Fibroblast of mammary gland (primary cell): ENCODE data around the gene IMPACT.

Source experiments
- DNase-seq: peaks from one replicate; pipeline ENCODE4 v3.0.0-alpha.2; 2010; ENCODE audit warnings: low read depth
- H3K4me3 ChIP-seq: 2 replicates; pipeline ENCODE4 v1.5.1; 2011; ENCODE audit warnings: low read depth, mild to moderate bottlenecking, low read length, moderate library complexity; ENCODE audit not compliant: control insufficient read depth
- CTCF ChIP-seq: conservative IDR thresholded peaks from 2 replicates; pipeline ENCODE4 v1.5.1; 2011; ENCODE audit warnings: low read depth, low read length, inconsistent platforms; ENCODE audit not compliant: control insufficient read depth, insufficient read depth

The IMPACT gene

GRCh38 chr18:24395049-24395795 is 31.2 kb upstream of the IMPACT start:
- DNase-seq = peak; percentile 45
- H3K4me3 ChIP-seq = no peak overlapping the region

GRCh38 chr18:24396082-24396633 is 30.3 kb upstream of the IMPACT start:
- no peak for TF ChIP-seq CTCF
- DNase-seq = peak; percentile 38
- peak overlapping the region; percentile 56 for H3K4me3 ChIP-seq

More at GRCh38 chr18:24395049-24395795, 31.2 kb upstream of the IMPACT start:
- TF ChIP-seq CTCF = no peak

- peak overlapping the region; percentile 56 for H3K4me3 ChIP-seq
- TF ChIP-seq CTCF = no peak
- peak; percentile 81 for DNase-seq
These were observed 29.3 kb upstream of the IMPACT start for GRCh38 chr18:24397131-24397693.

- no peak for TF ChIP-seq CTCF
- H3K4me3 ChIP-seq = peak within 1 kb of the TSS; percentile 56
- peak; percentile 83 for DNase-seq
These were observed 28.6 kb upstream of the IMPACT start, which contains the start of gene OSBPL1A for GRCh38 chr18:24397694-24398368. OSBPL1A (minus strand) TSS chr18:24397824; CDS start chr18:24377533, 20,291 bp downstream.

- TF ChIP-seq CTCF = no peak
- no peak overlapping the region for H3K4me3 ChIP-seq
- peak; percentile 25 for DNase-seq
These were observed 27.9 kb upstream of the IMPACT start for GRCh38 chr18:24398540-24398939.

GRCh38 chr18:24400587-24400986 is 25.9 kb upstream of the IMPACT start:
- no peak for TF ChIP-seq CTCF
- H3K4me3 ChIP-seq = no peak overlapping the region
- no peak for DNase-seq
